Endothelial cell of coronary artery (primary cell): ENCODE data around the gene PCSK1. TPM values are rescaled to one million over a fixed set of nuclear protein-coding genes. Genes with fewer than 3 reads are reported as not detected.

Source experiments
- total RNA-seq: library from RNA; depleted of rRNA; stranded (reverse); fragments of >200 nt; gene quantifications from 2 replicates; pipeline ENCODE4 v1.2.3, GENCODE V29; 2014

PCSK1 gene
- 0.75 and 2.2 TPM in 2 replicates for total RNA-seq

DNA sequence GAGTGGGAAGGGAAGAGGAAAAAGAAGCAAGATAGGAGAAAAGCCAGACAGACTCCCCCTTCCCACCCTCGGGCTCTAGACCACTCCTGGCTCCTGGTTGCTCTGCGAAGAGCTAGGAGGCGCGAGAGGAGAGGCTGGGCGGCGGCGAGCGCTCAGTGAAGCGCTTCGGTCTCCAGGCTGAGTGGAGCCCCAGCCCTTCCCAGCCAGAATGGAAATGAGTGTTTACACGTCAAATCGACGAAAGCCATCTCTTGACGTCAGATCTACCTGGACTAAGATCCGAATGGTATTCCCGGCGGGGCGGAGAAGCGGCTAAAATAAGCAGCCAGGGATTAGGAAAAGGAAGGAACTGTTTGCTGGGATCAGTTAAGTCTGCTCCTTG is at the start of gene PCSK1:
PCSK1 (minus strand) TSS at position 183 of the 382 bp plus-strand sequence. CDS start 206 bp downstream, outside the sequence.

Other genes with a start within 250 kb of the PCSK1 start
- gene CAST, start 229.1 kb upstream of the PCSK1 start, total RNA-seq: 89.6 and 122 TPM in 2 replicates